HG02610 (cell line): ENCODE measurements around the gene MEGF11.
"Not testable (repeated sequence)": the region's sequence is repeated elsewhere in the genome, so short reads cannot be mapped to it uniquely, and the experiment has no call there.

Source experiments
- ATAC-seq: cut with Tn5 transposase; IDR thresholded peaks from one replicate; pipeline ENCODE4 v1.9.1; 2021; ENCODE audit warnings: mild to moderate bottlenecking, moderate library complexity; ENCODE audit not compliant: unreplicated experiment

The MEGF11 gene

DNA sequence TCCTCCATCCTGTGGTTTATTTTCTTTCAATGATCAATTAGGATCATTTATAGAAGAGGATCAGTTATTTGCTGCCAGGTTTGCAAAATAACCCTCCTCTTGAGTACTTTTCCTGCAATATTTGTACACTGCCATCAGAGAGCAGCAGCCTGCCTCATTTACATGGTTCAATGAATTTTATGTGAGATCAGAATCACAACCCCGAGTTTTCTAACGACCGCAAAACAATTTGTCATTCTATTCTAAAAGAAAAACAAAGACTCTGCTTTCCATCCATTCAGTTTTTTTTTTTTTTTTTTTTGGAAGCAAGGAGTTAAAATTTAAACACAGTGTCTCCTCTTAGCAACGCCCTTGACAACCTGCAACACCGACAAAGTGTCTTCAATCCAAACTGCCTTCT, 237.4 kb downstream of the MEGF11 start:
- ATAC-seq: no peak

DNA sequence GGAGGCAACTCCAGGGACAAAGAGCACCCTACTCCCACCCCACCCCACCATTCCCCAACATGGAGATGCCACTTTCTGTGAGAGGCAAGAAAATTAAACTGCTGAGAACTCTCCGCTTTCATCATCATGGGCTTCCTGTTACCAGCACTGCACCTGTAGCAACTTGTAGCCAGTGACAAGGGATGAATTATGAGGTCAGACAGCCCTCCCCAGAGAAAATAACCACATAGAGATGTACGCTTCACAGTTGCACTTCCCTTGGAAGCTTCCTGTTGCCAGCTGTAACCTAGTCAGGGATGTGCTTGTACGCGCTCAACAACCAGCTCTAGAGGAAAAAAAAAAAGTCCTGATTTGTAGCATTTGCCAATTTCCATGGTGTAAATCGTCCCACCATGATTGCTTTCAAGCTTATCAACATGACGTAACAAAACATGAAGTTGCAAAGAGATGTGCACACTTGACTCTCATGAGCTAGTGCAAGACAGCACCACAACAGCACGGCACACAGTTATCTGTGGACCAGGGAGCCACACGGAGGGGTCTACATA, 238.8 kb downstream of the MEGF11 start:
- no peak for ATAC-seq

DNA sequence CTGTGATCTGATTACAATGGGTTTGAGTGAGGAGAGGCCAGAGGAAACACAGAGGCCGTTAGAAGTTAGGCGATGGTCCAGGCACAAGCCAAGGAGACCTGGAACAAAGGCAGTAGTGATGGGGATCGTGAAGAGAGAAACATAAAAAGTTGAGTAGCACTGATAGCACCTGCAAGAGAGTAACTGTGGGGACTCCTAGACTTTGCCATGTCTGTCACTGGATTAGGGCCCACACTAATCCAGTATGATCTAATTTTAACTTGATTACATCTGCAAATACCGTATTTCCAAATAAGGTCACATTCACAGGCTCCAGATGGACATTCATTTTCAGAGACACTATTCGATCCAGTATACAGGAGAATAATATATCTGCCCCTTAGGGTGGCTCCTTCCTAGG, 239.5 kb downstream of the MEGF11 start:
- ATAC-seq: no peak

DNA sequence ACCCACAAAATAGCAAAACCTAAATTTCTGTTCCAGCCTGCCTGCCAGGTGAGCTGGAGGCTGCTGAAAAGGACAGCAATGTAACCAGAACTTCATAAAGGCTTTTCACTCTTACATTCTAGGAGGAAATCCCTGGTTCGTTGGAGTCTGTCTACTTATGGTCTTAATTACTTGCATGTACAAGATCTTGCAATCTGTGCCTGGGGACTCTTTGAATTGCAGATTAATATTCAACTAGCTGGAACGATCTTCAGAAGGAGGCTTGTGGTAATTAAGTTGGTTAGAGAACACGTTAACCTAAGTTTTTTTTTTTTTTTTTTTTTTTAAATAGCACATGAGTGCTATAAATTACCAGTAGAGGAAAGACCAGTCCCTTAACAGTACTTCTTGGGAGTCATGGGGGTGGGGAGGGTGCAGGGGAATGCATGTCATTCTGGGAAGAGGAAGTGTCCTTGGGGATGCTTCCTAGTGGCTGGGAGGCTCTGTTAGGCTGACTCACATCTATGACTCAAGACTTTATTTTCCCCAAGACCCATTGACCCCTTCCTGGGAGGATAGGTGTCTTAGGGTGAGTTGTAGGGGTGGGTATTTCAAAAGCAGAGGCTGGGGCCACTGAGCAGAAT, 244.5 kb downstream of the MEGF11 start:
- no peak for ATAC-seq

DNA sequence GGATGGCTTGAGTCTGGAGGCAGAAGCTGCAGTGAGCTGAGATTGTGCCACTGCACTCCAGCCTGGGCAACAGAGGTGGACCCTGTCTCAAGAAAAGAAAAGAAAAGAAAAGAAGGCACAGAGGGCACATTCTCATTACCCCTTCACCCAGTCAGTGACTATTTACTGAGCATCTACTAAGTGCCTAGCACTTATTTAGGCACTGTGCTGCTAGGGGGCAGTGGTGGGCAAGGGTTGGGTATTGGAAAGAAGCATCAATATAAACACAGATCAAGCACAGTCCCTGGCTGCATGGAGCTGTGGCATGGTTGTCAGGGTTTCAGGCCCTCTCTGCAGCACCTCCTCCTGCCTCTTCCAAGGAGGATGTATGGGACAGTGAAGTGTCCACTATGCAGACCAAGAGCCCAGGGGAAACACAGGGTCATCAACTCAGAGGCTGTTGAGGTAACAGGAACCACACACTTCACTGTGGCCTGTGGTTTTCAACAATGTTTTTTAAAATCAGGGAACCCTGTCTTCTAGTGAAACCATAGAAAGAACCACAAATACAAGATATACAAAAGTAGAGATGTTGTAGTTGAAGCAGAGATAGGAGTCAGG, 245.8 kb downstream of the MEGF11 start:
- ATAC-seq: no peak

DNA sequence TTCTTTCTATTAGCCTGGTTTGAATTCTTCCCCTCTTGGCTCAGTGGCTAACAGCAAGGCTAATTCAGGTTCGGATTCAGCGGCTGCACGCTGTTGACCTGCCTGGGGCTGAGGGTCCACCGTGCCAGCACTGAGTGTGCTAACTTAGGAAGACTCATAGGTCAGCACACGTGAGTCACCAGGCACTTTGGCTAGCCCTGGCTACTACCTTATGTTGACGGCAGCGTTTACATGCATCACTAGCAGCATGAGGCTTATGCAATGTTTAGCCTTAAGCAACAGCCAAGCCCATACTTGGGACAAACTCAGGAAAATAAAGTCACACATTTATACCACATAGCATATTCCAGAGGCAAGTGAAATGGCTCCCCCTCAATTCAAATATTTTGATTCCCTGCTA, 246.6 kb downstream of the MEGF11 start:
- ATAC-seq: no peak

DNA sequence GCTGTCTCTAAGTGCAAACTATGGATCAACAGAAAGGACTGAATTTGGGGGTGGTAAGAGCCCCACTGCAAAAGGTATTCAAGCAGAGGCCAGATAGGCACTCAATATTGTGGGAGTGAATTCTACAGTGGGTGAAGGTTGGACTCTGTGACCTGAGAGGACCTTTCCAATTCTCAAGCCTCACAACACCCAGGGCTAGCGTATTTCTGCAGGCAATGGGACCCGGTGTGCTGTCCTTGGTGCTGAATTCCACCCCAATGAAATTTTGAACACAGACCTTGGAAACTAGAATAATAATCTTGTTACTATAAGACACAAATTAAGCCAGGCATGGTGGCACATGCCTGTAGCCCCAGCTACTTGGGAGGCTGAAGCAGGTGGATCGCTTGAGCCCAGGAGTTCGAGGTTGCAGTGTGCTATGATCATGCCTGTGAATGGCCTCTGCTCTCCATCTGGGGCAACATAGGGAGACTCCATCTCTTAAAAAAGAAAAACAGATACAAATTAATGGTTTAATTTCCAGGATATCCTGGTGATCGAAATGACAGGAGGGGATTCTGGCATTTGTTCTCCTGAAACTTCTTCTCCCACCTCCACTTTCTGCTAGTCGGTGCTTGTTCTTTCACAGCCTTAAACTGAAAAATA, 248.8 kb downstream of the MEGF11 start:
- no peak for ATAC-seq

DNA sequence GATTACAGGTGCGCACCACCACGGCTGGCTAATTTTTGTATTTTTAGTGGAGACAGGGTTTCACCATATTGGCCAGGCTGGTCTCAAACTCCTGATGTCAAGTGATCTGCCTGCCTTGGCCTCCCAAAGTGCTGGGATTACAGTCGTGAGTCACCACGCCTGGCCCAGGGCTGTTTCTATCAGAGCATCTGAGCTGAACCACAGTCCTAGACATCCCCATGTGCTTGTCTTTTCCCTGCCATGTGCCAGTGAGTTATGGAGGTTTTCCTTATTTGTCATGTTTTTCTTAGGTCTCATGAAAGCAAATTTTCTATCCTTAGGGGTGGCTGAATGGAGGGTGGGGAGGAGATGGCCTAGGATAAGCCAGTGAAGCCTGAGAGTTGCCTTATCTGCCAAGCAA, 250.4 kb downstream of the MEGF11 start:
- not testable (repeated sequence) for ATAC-seq

DNA sequence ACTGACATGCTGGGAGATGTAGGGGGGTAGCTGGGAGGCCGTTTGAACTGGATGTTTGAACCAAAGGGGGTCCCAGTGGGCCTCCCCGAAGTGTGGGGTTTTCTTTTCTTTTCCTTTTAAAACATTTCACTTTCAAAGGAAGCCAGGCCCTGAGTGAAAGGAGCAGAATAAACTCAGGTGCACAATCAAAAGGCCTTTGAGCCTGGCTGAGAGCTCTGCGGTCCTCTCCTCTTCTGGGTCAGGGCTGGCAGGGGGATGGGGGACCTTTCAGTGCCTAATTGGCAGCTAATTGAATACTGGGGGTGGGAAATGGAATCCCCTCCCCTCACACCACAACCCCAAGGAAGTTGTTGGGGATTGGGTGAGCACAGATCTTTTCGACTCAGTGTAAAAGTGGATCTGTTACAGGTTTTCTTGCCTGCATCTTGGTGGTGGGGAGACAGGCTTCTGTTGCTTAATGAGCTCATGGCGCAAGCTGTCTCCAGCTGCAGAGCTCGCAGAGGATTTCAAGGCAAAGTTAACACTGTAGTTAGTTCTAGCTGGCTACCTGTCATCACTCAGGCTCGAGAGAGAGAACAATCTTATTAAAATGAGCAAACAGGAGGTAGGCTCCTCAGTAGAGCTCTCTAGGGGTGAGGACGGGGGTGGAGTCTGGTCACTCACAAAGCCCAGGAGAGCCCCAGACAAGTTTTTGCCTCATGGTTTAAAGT, 251.7 kb downstream of the MEGF11 start:
- no peak for ATAC-seq

DNA sequence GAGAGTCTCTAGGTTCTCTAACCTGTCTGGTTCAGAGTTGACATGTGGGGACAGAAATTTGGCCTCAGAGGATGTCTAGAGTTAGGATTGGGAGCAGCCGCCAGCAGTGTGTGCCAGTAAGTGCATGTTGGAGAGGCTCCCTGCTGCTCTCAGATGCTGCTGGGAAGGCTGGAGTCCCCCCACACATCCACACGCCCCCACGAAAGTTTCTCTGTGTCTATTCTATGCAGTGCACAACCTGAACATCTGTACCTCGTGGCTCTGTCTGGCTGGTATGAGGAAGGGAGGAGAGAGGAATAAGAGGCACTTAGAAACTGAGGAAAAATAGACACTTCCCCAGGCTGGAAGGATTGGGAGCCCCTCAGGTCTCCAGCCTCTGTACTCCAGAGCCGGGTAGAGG, 252.5 kb downstream of the MEGF11 start:
- no peak for ATAC-seq

DNA sequence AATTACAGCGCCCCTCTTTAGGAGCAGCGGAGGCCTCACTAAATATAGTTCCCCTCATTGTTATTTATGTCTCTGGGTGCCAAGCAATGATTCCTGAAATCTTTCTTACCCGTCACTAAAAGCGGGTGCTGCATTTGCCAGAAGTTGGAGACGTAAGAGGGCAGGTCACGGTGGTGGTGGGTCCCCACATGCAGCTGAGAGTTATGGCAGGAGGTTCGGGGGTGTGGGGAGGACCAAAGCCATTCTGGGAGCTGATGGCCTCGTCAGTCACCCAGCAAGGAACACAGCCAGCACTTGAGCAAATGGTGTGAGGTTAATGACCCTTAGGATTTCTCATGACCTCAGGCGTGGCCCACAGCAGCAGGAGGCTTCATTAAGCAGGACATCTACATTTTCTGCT, 255.1 kb downstream of the MEGF11 start:
- no peak for ATAC-seq

DNA sequence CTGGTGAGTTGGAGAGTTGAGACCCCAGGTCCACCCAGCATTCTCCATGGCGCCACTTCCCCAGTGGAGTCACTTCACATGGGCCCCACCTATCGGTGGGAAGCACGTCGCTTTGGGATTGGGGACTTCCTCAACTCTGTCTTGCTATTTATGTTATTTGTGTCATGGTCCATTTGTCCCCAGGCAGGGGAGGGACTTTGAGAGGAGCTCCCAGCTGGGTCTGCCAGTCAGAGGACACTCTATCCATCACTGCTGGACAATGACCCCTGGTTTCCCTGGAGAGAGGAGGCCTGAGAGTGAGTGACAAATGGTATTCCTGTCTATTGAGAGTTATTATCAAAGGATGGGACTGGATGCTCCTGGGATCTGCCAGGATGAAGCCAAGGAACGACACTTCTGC, 256.6 kb downstream of the MEGF11 start:
- ATAC-seq: no peak

DNA sequence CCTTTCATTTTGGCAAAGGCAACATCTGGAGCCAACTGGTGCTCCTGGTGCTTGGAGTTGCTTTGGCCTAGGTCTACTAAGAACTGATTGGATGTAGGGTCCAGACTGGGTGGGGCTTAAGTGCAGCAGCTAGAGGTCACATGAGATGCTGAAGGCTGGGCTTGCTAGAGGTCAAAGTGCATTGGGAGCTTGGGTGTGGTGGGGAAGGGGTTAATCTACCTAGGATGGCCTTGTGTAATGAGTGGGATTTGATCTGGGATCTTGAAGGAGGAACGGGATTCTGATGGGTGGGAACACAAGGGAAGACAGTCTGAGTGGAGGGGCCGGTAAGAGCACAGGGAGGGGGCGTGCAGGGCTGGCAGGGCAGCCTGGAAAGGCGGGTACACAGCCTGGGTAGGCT, 258.7 kb downstream of the MEGF11 start:
- no peak for ATAC-seq

DNA sequence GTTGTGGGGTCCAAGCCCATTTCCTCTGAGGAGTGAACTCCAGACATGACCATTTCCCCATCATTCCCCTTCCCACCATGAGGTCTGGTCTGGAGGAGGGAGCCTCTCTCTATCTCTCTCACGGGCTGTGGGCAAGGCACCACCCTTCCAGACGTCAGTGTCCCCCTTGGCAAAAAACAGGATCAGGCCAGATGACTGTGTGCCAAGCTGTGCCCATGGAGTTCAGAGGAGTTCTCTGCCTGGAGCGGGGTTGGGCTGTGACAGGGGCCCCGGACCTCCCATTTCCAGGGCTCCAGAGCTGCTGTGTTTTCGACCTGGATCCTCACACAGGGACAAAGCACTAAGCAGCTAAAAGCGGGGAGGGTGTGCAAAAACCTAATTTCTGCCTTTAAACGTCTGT, 259.8 kb downstream of the MEGF11 start:
- no peak for ATAC-seq

DNA sequence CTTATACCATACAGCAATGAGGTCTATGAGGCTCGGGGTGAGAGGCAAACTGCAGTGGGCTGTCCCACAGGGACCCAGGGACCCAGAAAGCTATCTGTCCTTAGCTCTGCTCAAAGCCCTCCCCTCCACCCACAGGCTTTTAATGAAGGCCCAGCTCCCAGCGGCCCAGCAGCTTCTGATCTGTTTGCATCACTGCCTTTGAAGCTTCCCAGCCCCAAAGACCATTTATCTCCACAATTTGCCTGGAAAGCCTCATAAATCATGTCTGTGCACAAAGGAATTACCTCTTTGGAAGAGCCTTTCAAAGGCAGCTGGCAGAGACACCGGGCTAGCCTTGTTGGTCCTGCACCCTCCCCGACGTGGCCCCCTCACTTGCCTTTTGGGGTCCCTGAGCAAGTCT, 260.3 kb downstream of the MEGF11 start:
- no peak for ATAC-seq

DNA sequence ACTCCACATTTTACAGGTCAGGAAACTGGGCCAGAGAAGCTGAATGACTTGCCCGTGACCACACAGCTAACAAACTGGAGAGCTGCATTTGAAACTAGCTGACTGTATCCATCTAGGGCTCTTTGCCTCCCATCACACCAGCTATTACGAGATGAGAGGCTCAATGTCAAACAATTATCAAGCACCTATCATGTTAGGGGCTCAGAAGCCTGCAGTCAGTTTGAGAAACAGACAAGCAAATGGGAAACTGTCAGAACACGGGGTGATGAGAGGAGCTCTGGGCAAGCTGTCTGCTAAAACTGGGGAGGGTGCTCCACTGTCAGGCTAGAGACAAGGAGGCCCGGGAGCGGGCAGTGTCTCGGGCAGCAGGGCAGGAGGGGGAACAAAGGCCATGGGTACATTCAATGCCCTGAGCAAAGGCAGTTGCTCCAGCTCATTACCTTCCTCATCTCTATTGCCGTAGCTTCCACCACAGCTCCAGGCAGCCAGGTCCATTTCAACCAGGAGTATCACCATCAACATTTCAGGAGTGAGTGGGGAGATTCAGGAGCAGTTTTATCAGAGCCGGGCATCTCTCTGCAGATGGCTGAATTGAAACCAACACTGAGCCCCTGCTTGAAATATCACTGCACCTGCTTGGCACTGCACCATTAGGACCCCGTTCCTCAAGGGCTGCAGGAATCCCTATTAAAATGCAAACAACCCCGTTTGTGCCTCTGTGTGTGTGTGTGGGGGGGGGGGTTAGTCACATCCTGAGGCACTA, 261.6 kb downstream of the MEGF11 start:
- no peak for ATAC-seq

DNA sequence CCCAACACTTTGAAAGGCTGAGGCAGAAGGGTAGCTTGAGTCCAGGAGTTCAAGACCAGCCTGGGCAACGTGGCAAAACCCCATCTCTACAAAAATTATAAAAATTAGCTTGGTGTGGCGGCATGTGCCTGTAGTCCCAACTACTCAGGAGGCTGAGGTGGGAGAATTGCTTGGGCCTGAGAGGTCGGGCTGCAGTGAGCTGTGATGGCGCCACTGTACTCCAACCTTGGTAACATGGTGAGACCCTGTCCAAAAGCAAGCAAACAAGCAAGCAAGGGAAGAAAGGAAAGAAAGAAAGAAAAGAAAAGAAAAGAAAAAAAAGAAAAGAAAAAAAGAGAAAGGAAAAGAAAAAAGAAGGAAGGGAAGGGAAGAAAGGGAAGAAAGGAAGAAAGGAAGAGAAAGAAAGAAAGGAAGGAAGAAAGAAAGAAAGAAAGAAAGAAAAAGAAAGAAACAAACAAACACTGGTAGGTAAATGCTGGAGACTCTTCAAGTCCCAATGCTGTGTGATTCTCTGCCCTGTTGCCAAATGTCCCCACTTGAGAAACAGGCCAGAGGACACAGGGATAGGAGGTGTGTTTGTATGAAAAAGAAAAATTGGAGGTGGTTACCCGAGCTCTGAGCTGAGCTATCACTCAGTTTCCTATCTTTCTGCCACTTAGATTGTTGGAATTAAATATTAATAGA, 263.1 kb downstream of the MEGF11 start:
- ATAC-seq: no peak

DNA sequence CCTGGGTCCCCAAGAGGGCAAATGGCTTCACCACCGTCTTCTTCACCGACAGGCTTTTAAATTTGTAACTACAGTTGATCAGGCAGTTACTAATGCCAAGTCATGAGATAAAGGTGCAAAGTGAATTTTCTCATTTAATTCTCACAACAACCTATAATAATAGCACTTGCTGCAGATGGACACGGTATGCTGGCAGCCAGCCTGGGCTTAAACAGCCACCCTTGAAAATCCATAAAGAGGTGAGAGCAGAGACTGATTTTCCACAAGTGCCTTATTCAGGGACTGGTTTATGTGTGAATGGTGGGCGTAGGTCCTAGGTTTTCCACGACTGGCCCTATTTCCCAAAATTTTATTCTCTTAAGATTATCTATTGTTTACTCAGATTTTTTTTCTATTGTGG, 266.4 kb downstream of the MEGF11 start:
- ATAC-seq: no peak

DNA sequence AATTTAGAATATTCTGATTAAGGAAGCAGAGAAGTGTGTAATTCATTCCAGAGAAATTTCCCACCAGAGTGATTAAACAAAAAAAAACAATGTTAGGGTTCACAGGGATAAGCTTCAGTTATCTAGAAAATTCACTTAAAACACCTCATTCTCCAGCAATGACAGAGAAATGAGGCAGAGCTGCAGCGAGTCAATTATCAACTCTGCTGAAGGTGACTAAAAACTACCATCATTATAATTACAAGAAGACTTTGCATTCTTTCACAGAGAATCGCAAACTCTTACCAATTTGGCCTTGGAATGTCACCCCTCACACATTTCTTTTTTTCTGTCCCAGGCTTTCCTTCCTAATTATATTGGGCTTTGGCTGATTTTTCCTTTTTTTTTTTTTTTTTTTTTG, 267.1 kb downstream of the MEGF11 start:
- no peak for ATAC-seq

DNA sequence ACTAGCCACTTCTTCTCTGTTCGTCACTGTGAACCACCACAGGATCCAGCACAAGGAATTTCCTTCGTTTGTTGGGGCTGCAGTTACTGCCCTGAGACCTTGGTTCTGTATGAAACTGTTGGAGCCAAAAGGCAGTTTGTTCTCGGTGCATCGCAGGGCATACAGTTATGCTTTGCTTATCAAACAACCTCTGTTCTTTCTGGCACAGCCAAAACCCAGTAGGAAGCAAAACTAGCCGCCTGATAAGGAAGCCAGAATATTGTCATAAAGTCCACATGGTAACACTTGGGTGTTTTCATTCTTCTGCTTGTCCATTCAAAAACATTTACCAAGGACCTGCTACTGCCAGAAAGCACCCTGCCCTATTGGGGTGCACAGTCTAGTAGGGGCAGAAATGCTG, 268.2 kb downstream of the MEGF11 start:
- ATAC-seq: no peak
